Left ventricle myocardium inferior (tissue), 1 donor: ENCODE data around the gene TAMALIN. TPM values are rescaled to one million over a fixed set of nuclear protein-coding genes. Genes with fewer than 3 reads are reported as not detected.

Experiments
- DNase-seq: peaks from one replicate; pipeline ENCODE4 v3.0.0-alpha.2; 2020
- H3K27ac ChIP-seq: fragments of 200-600 bp; replicated peaks from 2 replicates; pipeline ENCODE4 v1.8.0; 2021
- H3K27me3 ChIP-seq: fragments of 200-600 bp; 2 replicates; pipeline ENCODE4 v1.8.0; 2021; ENCODE audit warnings: low read depth
- H3K36me3 ChIP-seq: fragments of 200-600 bp; 2 replicates; pipeline ENCODE4 v1.8.0; 2021
- H3K4me1 ChIP-seq: fragments of 200-600 bp; 2 replicates; pipeline ENCODE4 v1.8.0; 2021
- H3K4me3 ChIP-seq: fragments of 200-600 bp; 2 replicates; pipeline ENCODE4 v1.8.0; 2021; ENCODE audit warnings: mild to moderate bottlenecking, moderate library complexity
- H3K9me3 ChIP-seq: fragments of 200-600 bp; replicated peaks from 2 replicates; pipeline ENCODE4 v1.8.0; 2021
- CTCF ChIP-seq: fragments of 200-600 bp; IDR thresholded peaks from 2 replicates; pipeline ENCODE4 v1.8.0; 2021; ENCODE audit warnings: antibody characterized with exemption, mild to moderate bottlenecking, borderline replicate concordance
- intact Hi-C: fragments of 100-400 bp; cut with micrococcal nuclease; formaldehyde crosslinking; loops from one replicate; pipeline ENCODE4 v1.11.0; 2022
- total RNA-seq: library from RNA; stranded (reverse); fragmentation: NEBNext Ultra II Directional; extraction: Animal tissue kit (Norgen Biotek cat#: 25700); gene quantifications from one replicate; pipeline ENCODE4 v1.2.1, GENCODE V29; 2021
- donor health status: DM: no; HTN: yes; CAD: no; lungs with severe emphysema.

Gene TAMALIN
- total RNA-seq, 1 donor from 2014 or later, result 20.0 TPM

GRCh38 chr12:51960890-51961289 lies 45.9 kb upstream of the TAMALIN start:
- no peak overlapping the region for H3K4me3 ChIP-seq
- TF ChIP-seq CTCF, result no peak
- no peaks in the 10 kb centered on the region for H3K27me3 ChIP-seq
- intact Hi-C loops, result no loop called here
- H3K36me3 ChIP-seq, result peaks cover 14% of the 10 kb centered on the region
- no peak overlapping the region for H3K27ac ChIP-seq
- no peak for DNase-seq
- H3K4me1 ChIP-seq, result peaks cover 39% of the 10 kb centered on the region
- H3K9me3 ChIP-seq, result no peaks in the 10 kb centered on the region

- intact Hi-C loops, result no loop called here
- Histone ChIP-seq H3K27ac (no peak overlapping the region), H3K9me3 (no peaks in the 10 kb centered on the region), H3K4me3 (no peak overlapping the region), H3K36me3 (peaks cover 21% of the 10 kb centered on the region), H3K27me3 (no peaks in the 10 kb centered on the region), H3K4me1 (peaks cover 36% of the 10 kb centered on the region)
- no peak for TF ChIP-seq CTCF
- DNase-seq, result no peak
These were observed 44.9 kb upstream of the TAMALIN start for GRCh38 chr12:51961834-51962233.

- Histone ChIP-seq H3K4me3 (no peak overlapping the region), H3K27ac (no peak overlapping the region), H3K4me1 (peaks cover 34% of the 10 kb centered on the region), H3K36me3 (peaks cover 21% of the 10 kb centered on the region), H3K9me3 (no peaks in the 10 kb centered on the region), H3K27me3 (no peaks in the 10 kb centered on the region)
- DNase-seq, result no peak
- intact Hi-C loops, result no loop called here
- TF ChIP-seq CTCF, result no peak
These were observed 44.0 kb upstream of the TAMALIN start for GRCh38 chr12:51962737-51963136.

GRCh38 chr12:51963477-51963876 lies 43.3 kb upstream of the TAMALIN start:
- H3K27ac ChIP-seq, result no peak overlapping the region
- H3K36me3 ChIP-seq, result peaks cover 21% of the 10 kb centered on the region
- no peak for TF ChIP-seq CTCF
- H3K4me3 ChIP-seq, result no peak overlapping the region
- no peaks in the 10 kb centered on the region for H3K9me3 ChIP-seq
- peaks cover 27% of the 10 kb centered on the region for H3K4me1 ChIP-seq
- H3K27me3 ChIP-seq, result no peaks in the 10 kb centered on the region
- intact Hi-C loops, result no loop called here
- no peak for DNase-seq

GRCh38 chr12:51969643-51970042 lies 37.1 kb upstream of the TAMALIN start:
- Histone ChIP-seq H3K27ac (no peak overlapping the region), H3K4me1 (peaks cover 40% of the 10 kb centered on the region), H3K36me3 (peaks cover 7% of the 10 kb centered on the region), H3K9me3 (no peaks in the 10 kb centered on the region), H3K4me3 (no peak overlapping the region), H3K27me3 (no peaks in the 10 kb centered on the region)
- no peak for TF ChIP-seq CTCF
- intact Hi-C loops, result no loop called here
- DNase-seq, result no peak
